Neural progenitor cell (in vitro differentiated cells): Measurements from ENCODE around the gene HLA-DOB. TPM values are rescaled to one million over a fixed set of nuclear protein-coding genes. Genes with fewer than 3 reads are reported as not detected.

Experiments
- DNase-seq: peaks from one replicate; pipeline ENCODE4 v3.0.0-alpha.2; 2016; ENCODE audit warnings: low spot score
- H2AFZ ChIP-seq: fragments of 200-600 bp; sonication (generic); replicated peaks from 2 replicates; pipeline ENCODE4 v1.6.1; 2016; ENCODE audit warnings: antibody characterized with exemption
- H3F3A ChIP-seq: fragments of 200-600 bp; sonication (generic); 2 replicates; pipeline ENCODE4 v1.6.1; 2016; ENCODE audit warnings: antibody characterized with exemption, low read depth
- H3K27ac ChIP-seq: fragments of 200-600 bp; sonication (generic); 2 replicates; pipeline ENCODE4 v1.5.1; 2016; ENCODE audit warnings: mild to moderate bottlenecking
- H3K27me3 ChIP-seq: fragments of 200-600 bp; sonication (generic); 2 replicates; pipeline ENCODE4 v1.6.1; 2016; ENCODE audit warnings: mild to moderate bottlenecking, moderate library complexity
- H3K36me3 ChIP-seq: fragments of 200-600 bp; sonication (generic); 2 replicates; pipeline ENCODE4 v1.5.1; 2016
- H3K4me1 ChIP-seq: fragments of 200-600 bp; sonication (generic); 2 replicates; pipeline ENCODE4 v1.6.1; 2016; ENCODE audit warnings: mixed run types
- H3K4me2 ChIP-seq: fragments of 200-600 bp; sonication (generic); 2 replicates; pipeline ENCODE4 v1.6.1; 2016
- H3K4me3 ChIP-seq: fragments of 200-600 bp; sonication (generic); 2 replicates; pipeline ENCODE4 v1.5.1; 2016
- H3K79me2 ChIP-seq: fragments of 200-600 bp; sonication (generic); 2 replicates; pipeline ENCODE4 v1.6.1; 2016; ENCODE audit warnings: low read depth
- H3K9ac ChIP-seq: fragments of 200-600 bp; sonication (generic); 2 replicates; pipeline ENCODE4 v1.6.1; 2016
- H3K9me3 ChIP-seq: fragments of 200-600 bp; sonication (generic); 2 replicates; pipeline ENCODE4 v1.5.1; 2016; ENCODE audit warnings: low read depth
- H4K20me1 ChIP-seq: fragments of 200-600 bp; sonication (generic); 2 replicates; pipeline ENCODE4 v1.6.1; 2016; ENCODE audit warnings: low read depth
- H3K27ac Mint-ChIP-seq: 3 replicates; pipeline ENCODE4 v1.8.0; 2021; ENCODE audit warnings: mixed read lengths
- H3K27me3 Mint-ChIP-seq: 2 replicates; pipeline ENCODE4 v1.8.0; 2022; ENCODE audit warnings: low read depth, mild to moderate bottlenecking, inconsistent platforms, moderate library complexity, mixed read lengths; ENCODE audit not compliant: insufficient read depth
- H3K36me3 Mint-ChIP-seq: 3 replicates; pipeline ENCODE4 v1.8.0; 2021; ENCODE audit warnings: mixed read lengths
- H3K4me1 Mint-ChIP-seq: 3 replicates; pipeline ENCODE4 v1.8.0; 2021; ENCODE audit warnings: mixed read lengths
- H3K4me3 Mint-ChIP-seq: 3 replicates; pipeline ENCODE4 v1.8.0; 2021; ENCODE audit warnings: mild to moderate bottlenecking, moderate library complexity, mixed read lengths
- H3K9me3 Mint-ChIP-seq: 3 replicates; pipeline ENCODE4 v1.8.0; 2020; ENCODE audit warnings: mixed read lengths
- CTCF ChIP-seq: fragments of 200-600 bp; sonication (generic); IDR thresholded peaks from 2 replicates; pipeline ENCODE4 v1.5.1; 2017; ENCODE audit warnings: antibody characterized with exemption, mild to moderate bottlenecking
- EZH2 ChIP-seq: fragments of 200-600 bp; sonication (generic); IDR thresholded peaks from 2 replicates; pipeline ENCODE4 v1.6.1; 2017; ENCODE audit warnings: antibody characterized with exemption, mild to moderate bottlenecking, moderate library complexity
- EZH2phosphoT487 ChIP-seq: fragments of 200-600 bp; sonication (generic); IDR thresholded peaks from 2 replicates; pipeline ENCODE4 v1.6.1; 2017; ENCODE audit warnings: antibody characterized with exemption
- total RNA-seq: library from RNA; depleted of rRNA; stranded (reverse); fragments of >200 nt; gene quantifications from 2 replicates; pipeline ENCODE4 v1.2.3, GENCODE V29; 2015; ENCODE audit warnings: low replicate concordance

Gene HLA-DOB
- total RNA-seq, 1 donor from 2014 or later, result 2.6 TPM

GRCh38 chr6:32815996-32816395, 806 bp downstream of the HLA-DOB start:
- DNase-seq, result no peak
- Mint-ChIP-seq H3K27me3 (peaks cover 5% of the 10 kb centered on the region), H3K27ac (no peak overlapping the region)

GRCh38 chr6:32815115-32815514, 1.7 kb downstream of the HLA-DOB start:
- H3K4me2 ChIP-seq, result no peak overlapping the region
- H3K79me2 ChIP-seq, result no peaks in the 10 kb centered on the region
- H3K4me1 Mint-ChIP-seq, result no peaks in the 10 kb centered on the region
- H3K27ac ChIP-seq, result no peak overlapping the region
- H3K36me3 ChIP-seq, result no peaks in the 10 kb centered on the region
- no peak overlapping the region for H2AFZ ChIP-seq
- no peak for DNase-seq
- H3K36me3 Mint-ChIP-seq, result no peaks in the 10 kb centered on the region
- H4K20me1 ChIP-seq, result no peaks in the 10 kb centered on the region
- H3K4me3 ChIP-seq, result no peak overlapping the region
- no peaks in the 10 kb centered on the region for H3K4me1 ChIP-seq
- no peak overlapping the region for H3K27ac Mint-ChIP-seq
- no peak for TF ChIP-seq CTCF
- TF ChIP-seq EZH2, result no peak
- TF ChIP-seq EZH2phosphoT487, result no peak
- H3F3A ChIP-seq, result no peaks in the 10 kb centered on the region
- H3K9me3 Mint-ChIP-seq, result no peaks in the 10 kb centered on the region
- no peak overlapping the region for H3K4me3 Mint-ChIP-seq
- H3K27me3 ChIP-seq, result no peaks in the 10 kb centered on the region
- H3K9ac ChIP-seq, result no peak overlapping the region
- peaks cover 5% of the 10 kb centered on the region for H3K27me3 Mint-ChIP-seq
- no peaks in the 10 kb centered on the region for H3K9me3 ChIP-seq

More at GRCh38 chr6:32815996-32816395, 806 bp downstream of the HLA-DOB start:
- no peak for TF ChIP-seq CTCF
- TF ChIP-seq EZH2phosphoT487, result no peak
- no peak for TF ChIP-seq EZH2
- no peaks in the 10 kb centered on the region for H3K79me2 ChIP-seq
- H3K9ac ChIP-seq, result no peak overlapping the region
- H3K27me3 ChIP-seq, result no peaks in the 10 kb centered on the region
- H3K4me1 Mint-ChIP-seq, result no peaks in the 10 kb centered on the region
- H3K4me3 ChIP-seq, result no peak overlapping the region
- no peaks in the 10 kb centered on the region for H3K9me3 ChIP-seq
- no peaks in the 10 kb centered on the region for H3F3A ChIP-seq
- no peaks in the 10 kb centered on the region for H3K4me1 ChIP-seq
- no peak overlapping the region for H3K4me2 ChIP-seq
- H3K9me3 Mint-ChIP-seq, result no peaks in the 10 kb centered on the region
- no peak overlapping the region for H2AFZ ChIP-seq
- no peaks in the 10 kb centered on the region for H3K36me3 Mint-ChIP-seq
- no peak overlapping the region for H3K27ac ChIP-seq
- no peak overlapping the region for H3K4me3 Mint-ChIP-seq
- H3K36me3 ChIP-seq, result no peaks in the 10 kb centered on the region
- no peaks in the 10 kb centered on the region for H4K20me1 ChIP-seq

GRCh38 chr6:32814145-32814544, 2.7 kb downstream of the HLA-DOB start:
- no peak overlapping the region for H3K4me2 ChIP-seq
- H3K9ac ChIP-seq, result no peak overlapping the region
- H3K79me2 ChIP-seq, result no peaks in the 10 kb centered on the region
- no peak for DNase-seq
- Mint-ChIP-seq H3K9me3 (no peaks in the 10 kb centered on the region), H3K27me3 (peaks cover 5% of the 10 kb centered on the region), H3K36me3 (no peaks in the 10 kb centered on the region), H3K27ac (no peak overlapping the region), H3K4me3 (no peak overlapping the region), H3K4me1 (no peaks in the 10 kb centered on the region)
- no peaks in the 10 kb centered on the region for H3F3A ChIP-seq
- no peaks in the 10 kb centered on the region for H4K20me1 ChIP-seq
- H3K9me3 ChIP-seq, result no peaks in the 10 kb centered on the region
- H3K4me3 ChIP-seq, result no peak overlapping the region
- H3K27me3 ChIP-seq, result no peaks in the 10 kb centered on the region
- H3K4me1 ChIP-seq, result no peaks in the 10 kb centered on the region
- H3K36me3 ChIP-seq, result no peaks in the 10 kb centered on the region
- TF ChIP-seq EZH2, result no peak
- no peak for TF ChIP-seq CTCF
- no peak for TF ChIP-seq EZH2phosphoT487
- H3K27ac ChIP-seq, result no peak overlapping the region
- H2AFZ ChIP-seq, result no peak overlapping the region
